ENCODE data around the gene EMILIN3.

Gene EMILIN3

GRCh38 chr20:41371371-41371770 lies 4.8 kb upstream of the EMILIN3 start:
- no peak overlapping the region for H3K4me3 ChIP-seq (ENCODE audit: low read depth, low read length)

GRCh38 chr20:41370176-41370575 lies 3.6 kb upstream of the EMILIN3 start:
- no peak for TF ChIP-seq CTCF (IDR thresholded peaks at IDR 0.05; ENCODE audit: low read depth, low read length, missing control alignments)
- DNase-seq (ENCODE audit: low read depth) = peak; percentile 27
- no peak overlapping the region for H3K4me3 ChIP-seq (ENCODE audit: low read depth, low read length)

More at GRCh38 chr20:41371371-41371770, 4.8 kb upstream of the EMILIN3 start:
- TF ChIP-seq CTCF (IDR thresholded peaks at IDR 0.05; ENCODE audit: low read depth, low read length, missing control alignments) = no peak
- DNase-seq (ENCODE audit: low read depth) = no peak

GRCh38 chr20:41369673-41370072 lies 3.1 kb upstream of the EMILIN3 start:
- DNase-seq (ENCODE audit: low read depth) = no peak
- TF ChIP-seq CTCF (IDR thresholded peaks at IDR 0.05; ENCODE audit: low read depth, low read length, missing control alignments) = no peak
- no peak overlapping the region for H3K4me3 ChIP-seq (ENCODE audit: low read depth, low read length)

GRCh38 chr20:41367956-41368355 lies 1.3 kb upstream of the EMILIN3 start:
- no peak for DNase-seq (ENCODE audit: low read depth)
- H3K4me3 ChIP-seq (ENCODE audit: low read depth, low read length) = no peak overlapping the region
- no peak for TF ChIP-seq CTCF (IDR thresholded peaks at IDR 0.05; ENCODE audit: low read depth, low read length, missing control alignments)

GRCh38 chr20:41367393-41367695 lies 726 bp upstream of the EMILIN3 start:
- DNase-seq (ENCODE audit: low read depth) = no peak
- no peak overlapping the region for H3K4me3 ChIP-seq (ENCODE audit: low read depth, low read length)
- no peak for TF ChIP-seq CTCF (IDR thresholded peaks at IDR 0.05; ENCODE audit: low read depth, low read length, missing control alignments)

- no peak for TF ChIP-seq CTCF (IDR thresholded peaks at IDR 0.05; ENCODE audit: low read depth, low read length, missing control alignments)
- no peak overlapping the region for H3K4me3 ChIP-seq (ENCODE audit: low read depth, low read length)
- DNase-seq (ENCODE audit: low read depth) = no peak
Measured at GRCh38 chr20:41365777-41366545, 657 bp downstream of the EMILIN3 start.
